Measurements from ENCODE around the gene CHST9.

GRCh38 chr18:27022477-27022876 lies 162.6 kb downstream of the CHST9 start:
- no peak for TF ChIP-seq CTCF (IDR thresholded peaks at IDR 0.05; ENCODE audit: low read depth, low read length)
- TF ChIP-seq EZH2phosphoT487 (IDR thresholded peaks at IDR 0.05; ENCODE audit: low read depth) = no peak

Measured in OCI-LY3 (cell line).